Erythroblast (primary cell): ENCODE data around the gene IFNGR1.

Experiments
- GATA1 ChIP-seq: IDR thresholded peaks from 2 replicates; pipeline ENCODE4 v1.6.1; 2011; ENCODE audit warnings: low read depth, mild to moderate bottlenecking, control low read depth, low read length, moderate library complexity
- POLR2A ChIP-seq: IDR thresholded peaks from 2 replicates; pipeline ENCODE4 v1.6.1; 2011; ENCODE audit warnings: mild to moderate bottlenecking, low read length

GRCh38 chr6:137248702-137249101 is 29.5 kb upstream of the IFNGR1 start:
- TF ChIP-seq POLR2A (no peak), GATA1 (no peak)
